Neural cell (in vitro differentiated cells): ENCODE measurements around the gene HAL. TPM values are rescaled to one million over a fixed set of nuclear protein-coding genes. Genes with fewer than 3 reads are reported as not detected.

Experiments used
- H2AFZ ChIP-seq: fragments of 200-600, 300-800 bp; sonication (generic), shearing (Covaris generic); 2 replicates; pipeline ENCODE4 v1.6.0; 2014; ENCODE audit warnings: low read depth, mild to moderate bottlenecking, antibody characterized with exemption, low read length, moderate library complexity
- H3F3A ChIP-seq: fragments of 200-600 bp; shearing (Covaris generic); 2 replicates; pipeline ENCODE4 v1.6.1; 2016; ENCODE audit warnings: mild to moderate bottlenecking, moderate library complexity, mixed read lengths, antibody characterized with exemption, low read length; ENCODE audit not compliant: insufficient read depth, poor library complexity, severe bottlenecking
- H3K27ac ChIP-seq: fragments of 200-600, 300-800 bp; sonication (generic), shearing (Covaris generic); 2 replicates; pipeline ENCODE4 v1.5.1; 2014; ENCODE audit warnings: mild to moderate bottlenecking, low read length, moderate library complexity
- H3K27me3 ChIP-seq: fragments of 300-800, 200-600 bp; sonication (generic), shearing (Covaris generic); 2 replicates; pipeline ENCODE4 v1.6.0; 2014; ENCODE audit warnings: mild to moderate bottlenecking, low read depth, low read length, moderate library complexity; ENCODE audit not compliant: insufficient read depth
- H3K36me3 ChIP-seq: fragments of 300-800, 200-600 bp; sonication (generic), shearing (Covaris generic); 2 replicates; pipeline ENCODE4 v1.5.1; 2014; ENCODE audit warnings: mild to moderate bottlenecking, antibody characterized with exemption, low read length, moderate library complexity; ENCODE audit not compliant: insufficient read depth
- H3K4me2 ChIP-seq: fragments of 300-800, 200-600 bp; sonication (generic), shearing (Covaris generic); 2 replicates; pipeline ENCODE4 v1.6.0; 2014; ENCODE audit warnings: mild to moderate bottlenecking, low read length
- H3K4me3 ChIP-seq: fragments of 300-800, 200-600 bp; sonication (generic), shearing (Covaris generic); 2 replicates; pipeline ENCODE4 v1.5.1; 2014; ENCODE audit warnings: mild to moderate bottlenecking, low read length, moderate library complexity
- H3K79me2 ChIP-seq: fragments of 200-600 bp; shearing (Covaris generic); replicated peaks from 2 replicates; pipeline ENCODE4 v1.6.0; 2014; ENCODE audit warnings: mild to moderate bottlenecking, low read length, moderate library complexity; ENCODE audit not compliant: insufficient read depth
- H3K9ac ChIP-seq: fragments of 300-800, 200-600 bp; sonication (generic), shearing (Covaris generic); 2 replicates; pipeline ENCODE4 v1.6.1; 2016; ENCODE audit warnings: mild to moderate bottlenecking, low read length, mixed read lengths
- H3K9me2 ChIP-seq: fragments of 200-600 bp; shearing (Covaris generic); 2 replicates; pipeline ENCODE4 v1.6.1; 2016; ENCODE audit warnings: mild to moderate bottlenecking, low read length, mixed read lengths; ENCODE audit not compliant: insufficient read depth
- H3K9me3 ChIP-seq: fragments of 200-600, 300-800 bp; sonication (generic), shearing (Covaris generic); 2 replicates; pipeline ENCODE4 v1.6.1; 2016; ENCODE audit warnings: mild to moderate bottlenecking, mixed run types, low read length, moderate library complexity, mixed read lengths
- H4K20me1 ChIP-seq: fragments of 200-600 bp; shearing (Covaris generic); 2 replicates; pipeline ENCODE4 v1.6.1; 2016; ENCODE audit warnings: mild to moderate bottlenecking, mixed run types; ENCODE audit not compliant: insufficient read depth
- EP300 ChIP-seq: fragments of 450-650 bp; conservative IDR thresholded peaks from 2 replicates; pipeline ENCODE4 v1.6.1; 2014; ENCODE audit warnings: antibody characterized with exemption, mild to moderate bottlenecking, moderate library complexity; ENCODE audit not compliant: poor library complexity, severe bottlenecking
- EZH2 ChIP-seq: fragments of 200-600, 300-800 bp; shearing (Covaris generic), sonication (generic); IDR thresholded peaks from 2 replicates; pipeline ENCODE4 v1.6.1; 2014; ENCODE audit warnings: antibody characterized with exemption, low read length, borderline replicate concordance, mild to moderate bottlenecking; ENCODE audit not compliant: insufficient read depth, poor library complexity, severe bottlenecking
- MXI1 ChIP-seq: fragments of 450-650 bp; conservative IDR thresholded peaks from 2 replicates; pipeline ENCODE4 v1.6.1; 2014; ENCODE audit warnings: antibody characterized with exemption, mild to moderate bottlenecking; ENCODE audit not compliant: poor library complexity, severe bottlenecking
- POLR2AphosphoS5 ChIP-seq: IDR thresholded peaks from 2 replicates; pipeline ENCODE4 v1.6.1; 2012
- RAD21 ChIP-seq: fragments of 450-650 bp; conservative IDR thresholded peaks from 2 replicates; pipeline ENCODE4 v1.6.1; 2014; ENCODE audit warnings: antibody characterized with exemption, mild to moderate bottlenecking, moderate library complexity
- REST ChIP-seq: IDR thresholded peaks from 2 replicates; pipeline ENCODE4 v1.6.1; 2012; ENCODE audit warnings: borderline replicate concordance
- SMC3 ChIP-seq: fragments of 450-650 bp; conservative IDR thresholded peaks from 2 replicates; pipeline ENCODE4 v1.6.1; 2014; ENCODE audit warnings: antibody characterized with exemption, mild to moderate bottlenecking, moderate library complexity; ENCODE audit not compliant: poor library complexity
- TAF1 ChIP-seq: IDR thresholded peaks from 2 replicates; pipeline ENCODE4 v1.6.1; 2012; ENCODE audit warnings: low read depth
- polyA plus RNA-seq: library from polyadenylated mRNA; depleted of rRNA; stranded (reverse); fragments of >200 nt; gene quantifications from 2 replicates; pipeline ENCODE4 v1.2.3, GENCODE V29; 2014
- TF ChIP-seq, protein P1 (sequence below): fragments of 450-650 bp; IDR thresholded peaks from 2 replicates; pipeline ENCODE4 v1.5.1; 2014; ENCODE audit warnings: antibody characterized with exemption, mild to moderate bottlenecking, moderate library complexity; ENCODE audit not compliant: poor library complexity, severe bottlenecking

The HAL gene
- polyA plus RNA-seq, 1 donor from 2014 or later: not detected

DNA sequence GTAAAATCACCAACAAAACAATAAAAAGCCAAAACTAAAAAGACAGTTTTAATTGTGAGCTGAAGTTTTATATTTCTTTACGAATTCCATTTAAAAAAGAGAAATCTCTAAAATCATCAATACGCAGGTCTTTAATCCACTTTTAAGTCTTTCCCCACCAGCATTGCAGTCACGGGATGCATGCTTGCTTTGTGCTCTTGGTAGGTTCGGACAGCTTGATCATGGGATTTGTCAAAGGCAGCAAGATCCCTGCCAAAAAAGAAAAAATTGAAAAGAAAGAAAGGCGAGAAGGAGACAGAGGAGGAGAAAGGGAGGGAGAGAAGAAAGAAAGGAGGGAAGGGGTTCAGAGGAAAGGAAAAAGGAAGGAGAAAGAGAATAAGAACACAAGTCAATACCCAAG lies 4.7 kb upstream of the HAL start:
- Histone ChIP-seq H3K9ac (no peak overlapping the region), H3K4me2 (no peak overlapping the region), H4K20me1 (no peaks in the 10 kb centered on the region), H3F3A (no peaks in the 10 kb centered on the region), H2AFZ (no peak overlapping the region), H3K9me2 (no peaks in the 10 kb centered on the region), H3K4me3 (no peak overlapping the region), H3K27ac (no peak overlapping the region), H3K9me3 (no peaks in the 10 kb centered on the region), H3K27me3 (no peaks in the 10 kb centered on the region), H3K36me3 (no peaks in the 10 kb centered on the region), H3K79me2 (no peaks in the 10 kb centered on the region)
- TF ChIP-seq EP300 (no peak), EZH2 (no peak), TAF1 (no peak), REST (no peak), POLR2AphosphoS5 (no peak), RAD21 (no peak), MXI1 (no peak), SMC3 (no peak)
- TF ChIP-seq, protein P1, sequence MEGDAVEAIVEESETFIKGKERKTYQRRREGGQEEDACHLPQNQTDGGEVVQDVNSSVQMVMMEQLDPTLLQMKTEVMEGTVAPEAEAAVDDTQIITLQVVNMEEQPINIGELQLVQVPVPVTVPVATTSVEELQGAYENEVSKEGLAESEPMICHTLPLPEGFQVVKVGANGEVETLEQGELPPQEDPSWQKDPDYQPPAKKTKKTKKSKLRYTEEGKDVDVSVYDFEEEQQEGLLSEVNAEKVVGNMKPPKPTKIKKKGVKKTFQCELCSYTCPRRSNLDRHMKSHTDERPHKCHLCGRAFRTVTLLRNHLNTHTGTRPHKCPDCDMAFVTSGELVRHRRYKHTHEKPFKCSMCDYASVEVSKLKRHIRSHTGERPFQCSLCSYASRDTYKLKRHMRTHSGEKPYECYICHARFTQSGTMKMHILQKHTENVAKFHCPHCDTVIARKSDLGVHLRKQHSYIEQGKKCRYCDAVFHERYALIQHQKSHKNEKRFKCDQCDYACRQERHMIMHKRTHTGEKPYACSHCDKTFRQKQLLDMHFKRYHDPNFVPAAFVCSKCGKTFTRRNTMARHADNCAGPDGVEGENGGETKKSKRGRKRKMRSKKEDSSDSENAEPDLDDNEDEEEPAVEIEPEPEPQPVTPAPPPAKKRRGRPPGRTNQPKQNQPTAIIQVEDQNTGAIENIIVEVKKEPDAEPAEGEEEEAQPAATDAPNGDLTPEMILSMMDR: no peak

DNA sequence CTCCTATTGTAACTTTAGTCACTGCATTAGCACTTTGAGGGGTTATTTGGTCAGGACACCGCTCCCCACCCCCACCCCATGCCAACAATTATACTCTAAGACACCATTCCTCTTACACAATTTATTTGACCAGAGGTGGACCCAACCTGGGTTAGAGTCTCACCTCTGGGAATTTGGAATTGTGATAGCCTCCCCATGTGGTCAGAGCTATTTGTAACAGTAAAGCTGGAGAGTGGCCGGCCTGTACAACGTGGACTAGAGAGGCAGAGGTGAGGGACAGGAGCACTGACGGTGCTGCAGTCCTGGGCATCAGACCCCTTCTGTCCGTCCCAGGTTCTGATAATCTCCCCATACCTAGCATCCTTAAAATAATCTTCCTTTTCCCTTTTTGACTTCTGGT lies 3.3 kb upstream of the HAL start:
- Histone ChIP-seq H3K36me3 (no peaks in the 10 kb centered on the region), H3K4me2 (no peak overlapping the region), H3F3A (no peaks in the 10 kb centered on the region), H3K9ac (no peak overlapping the region), H3K79me2 (no peaks in the 10 kb centered on the region), H3K9me3 (no peaks in the 10 kb centered on the region), H3K4me3 (no peak overlapping the region), H3K9me2 (no peaks in the 10 kb centered on the region), H3K27me3 (no peaks in the 10 kb centered on the region), H2AFZ (no peak overlapping the region), H3K27ac (no peak overlapping the region), H4K20me1 (no peaks in the 10 kb centered on the region)
- TF ChIP-seq POLR2AphosphoS5 (no peak), RAD21 (no peak), MXI1 (no peak), SMC3 (no peak), EZH2 (no peak)

GRCh38 chr12:95998611-95999286 lies 2.6 kb upstream of the HAL start:
- no peak overlapping the region for H3K4me3 ChIP-seq
- no peak overlapping the region for H3K27ac ChIP-seq
- TF ChIP-seq MXI1 (no peak), SMC3 (peak; percentile 73), POLR2AphosphoS5 (no peak), REST (no peak), EP300 (no peak), RAD21 (peak; percentile 72), EZH2 (no peak), TAF1 (no peak)
- TF ChIP-seq, protein P1: peak; percentile 77

More at GRCh38 chr12:95998611-95999286, 2.6 kb upstream of the HAL start:
- Histone ChIP-seq H3K9me3 (no peaks in the 10 kb centered on the region), H3K79me2 (no peaks in the 10 kb centered on the region), H3K9ac (no peak overlapping the region), H3K4me2 (no peak overlapping the region), H4K20me1 (no peaks in the 10 kb centered on the region), H3F3A (no peaks in the 10 kb centered on the region), H3K27me3 (no peaks in the 10 kb centered on the region), H2AFZ (no peak overlapping the region), H3K9me2 (no peaks in the 10 kb centered on the region), H3K36me3 (no peaks in the 10 kb centered on the region)
